Measurements from ENCODE around the gene STN1. TPM values are rescaled to one million over a fixed set of nuclear protein-coding genes. Genes with fewer than 3 reads are reported as not detected.

Gene STN1
- total RNA-seq, 1 donor from 2014 or later, result 57.1 TPM

DNA sequence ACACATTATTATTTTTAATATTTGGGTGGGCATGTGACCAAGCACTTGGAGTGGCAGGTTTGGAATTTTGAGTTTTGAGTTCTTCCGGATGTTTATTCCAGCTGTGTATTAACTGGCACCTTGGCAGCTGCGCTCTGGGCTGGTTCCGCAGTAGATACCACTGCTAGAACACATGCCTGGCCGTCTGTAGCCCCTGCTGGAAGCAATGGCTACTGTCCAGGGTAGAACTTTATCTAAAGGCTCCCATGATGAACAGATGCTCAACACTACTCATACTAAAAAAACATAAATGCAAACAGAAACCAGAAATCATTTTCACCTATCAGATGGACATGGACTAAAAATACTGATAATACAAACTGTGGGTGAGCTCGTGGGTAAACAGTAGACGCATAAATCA, 43.3 kb downstream of the STN1 start:
- Mint-ChIP-seq H3K36me3 (ENCODE audit: unreplicated experiment) (peaks cover 5% of the 10 kb centered on the region), H3K4me1 (ENCODE audit: low read depth, unreplicated experiment) (peaks cover 27% of the 10 kb centered on the region), H3K27me3 (ENCODE audit: unreplicated experiment) (peaks cover 8% of the 10 kb centered on the region), H3K4me3 (ENCODE audit: unreplicated experiment) (no peak overlapping the region), H3K9me3 (ENCODE audit: unreplicated experiment) (no peaks in the 10 kb centered on the region), H3K27ac (ENCODE audit: unreplicated experiment) (no peak overlapping the region)
- TF ChIP-seq, protein P1, sequence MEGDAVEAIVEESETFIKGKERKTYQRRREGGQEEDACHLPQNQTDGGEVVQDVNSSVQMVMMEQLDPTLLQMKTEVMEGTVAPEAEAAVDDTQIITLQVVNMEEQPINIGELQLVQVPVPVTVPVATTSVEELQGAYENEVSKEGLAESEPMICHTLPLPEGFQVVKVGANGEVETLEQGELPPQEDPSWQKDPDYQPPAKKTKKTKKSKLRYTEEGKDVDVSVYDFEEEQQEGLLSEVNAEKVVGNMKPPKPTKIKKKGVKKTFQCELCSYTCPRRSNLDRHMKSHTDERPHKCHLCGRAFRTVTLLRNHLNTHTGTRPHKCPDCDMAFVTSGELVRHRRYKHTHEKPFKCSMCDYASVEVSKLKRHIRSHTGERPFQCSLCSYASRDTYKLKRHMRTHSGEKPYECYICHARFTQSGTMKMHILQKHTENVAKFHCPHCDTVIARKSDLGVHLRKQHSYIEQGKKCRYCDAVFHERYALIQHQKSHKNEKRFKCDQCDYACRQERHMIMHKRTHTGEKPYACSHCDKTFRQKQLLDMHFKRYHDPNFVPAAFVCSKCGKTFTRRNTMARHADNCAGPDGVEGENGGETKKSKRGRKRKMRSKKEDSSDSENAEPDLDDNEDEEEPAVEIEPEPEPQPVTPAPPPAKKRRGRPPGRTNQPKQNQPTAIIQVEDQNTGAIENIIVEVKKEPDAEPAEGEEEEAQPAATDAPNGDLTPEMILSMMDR (IDR thresholded peaks at IDR 0.05; ENCODE audit: partially characterized antibody, unreplicated experiment), result no peak
- no peak for DNase-seq

DNA sequence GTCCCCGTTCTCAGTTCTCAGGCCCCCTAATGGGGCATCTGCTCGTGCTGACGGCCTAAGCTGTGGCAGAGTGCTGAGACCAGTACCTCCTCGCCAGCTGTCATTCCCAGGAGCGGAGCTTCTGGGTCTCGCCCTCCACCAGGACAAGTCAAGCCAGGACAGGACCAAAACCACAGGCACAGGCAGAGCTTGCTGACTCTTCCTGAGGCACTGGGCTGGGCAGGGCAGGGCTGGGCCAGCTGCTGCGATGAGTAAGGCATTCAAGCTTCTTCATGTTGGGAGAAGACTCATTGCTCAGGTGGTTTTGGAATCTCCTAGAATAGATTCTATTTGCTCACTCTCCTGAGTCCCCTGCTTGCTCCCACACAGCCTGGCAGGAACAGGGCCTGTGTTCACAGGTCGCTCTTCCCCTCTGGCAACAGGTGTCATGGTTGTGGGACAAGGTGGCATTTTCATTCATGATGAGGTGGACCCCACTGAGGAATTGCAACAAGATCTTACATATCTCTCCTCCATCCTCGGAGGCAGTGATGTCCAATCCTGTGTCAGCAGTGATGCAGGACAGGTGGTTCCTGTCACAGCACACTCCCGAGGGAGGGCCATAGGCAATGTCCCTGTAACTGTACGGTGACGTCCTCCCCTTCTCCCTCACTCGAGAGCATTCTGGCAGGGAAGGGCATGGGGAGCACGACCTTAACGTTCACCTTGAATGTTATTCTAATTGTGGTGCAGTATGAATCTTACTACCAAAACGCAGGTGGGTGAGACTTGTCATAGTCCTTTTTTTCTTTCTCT, 45.6 kb downstream of the STN1 start:
- Mint-ChIP-seq H3K9me3 (ENCODE audit: unreplicated experiment) (no peaks in the 10 kb centered on the region), H3K4me3 (ENCODE audit: unreplicated experiment) (peak overlapping the region; percentile 23), H3K27ac (ENCODE audit: unreplicated experiment) (no peak overlapping the region), H3K4me1 (ENCODE audit: low read depth, unreplicated experiment) (peaks cover 27% of the 10 kb centered on the region), H3K27me3 (ENCODE audit: unreplicated experiment) (peaks cover 8% of the 10 kb centered on the region), H3K36me3 (ENCODE audit: unreplicated experiment) (no peaks in the 10 kb centered on the region)
- TF ChIP-seq, protein P1 (IDR thresholded peaks at IDR 0.05; ENCODE audit: partially characterized antibody, unreplicated experiment), result no peak
- no peak for DNase-seq

DNA sequence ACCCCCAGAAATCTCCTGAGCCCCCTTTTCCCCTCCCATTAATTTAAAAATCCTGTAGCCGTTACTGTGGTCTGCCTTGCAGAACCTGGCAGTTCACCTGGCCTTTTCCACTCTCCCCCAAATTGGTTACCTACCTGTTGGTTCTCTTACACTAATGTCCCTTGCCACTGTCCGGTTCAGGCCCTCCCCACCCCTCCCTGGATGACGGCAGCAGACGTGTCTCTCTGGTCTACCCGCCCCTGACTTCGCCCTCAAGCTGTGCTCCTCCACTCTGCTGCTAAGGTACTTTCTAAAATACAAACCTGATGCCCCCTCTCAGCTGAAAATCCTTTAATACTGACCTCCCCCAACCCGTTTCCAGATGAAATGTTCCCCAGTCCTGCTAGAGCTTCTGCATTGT, 47.0 kb downstream of the STN1 start:
- no peak for DNase-seq
- Mint-ChIP-seq H3K27me3 (ENCODE audit: unreplicated experiment) (peaks cover 8% of the 10 kb centered on the region), H3K9me3 (ENCODE audit: unreplicated experiment) (no peaks in the 10 kb centered on the region), H3K4me3 (ENCODE audit: unreplicated experiment) (no peak overlapping the region), H3K36me3 (ENCODE audit: unreplicated experiment) (no peaks in the 10 kb centered on the region), H3K27ac (ENCODE audit: unreplicated experiment) (no peak overlapping the region), H3K4me1 (ENCODE audit: low read depth, unreplicated experiment) (peaks cover 27% of the 10 kb centered on the region)
- TF ChIP-seq, protein P1 (IDR thresholded peaks at IDR 0.05; ENCODE audit: partially characterized antibody, unreplicated experiment), result no peak

DNA sequence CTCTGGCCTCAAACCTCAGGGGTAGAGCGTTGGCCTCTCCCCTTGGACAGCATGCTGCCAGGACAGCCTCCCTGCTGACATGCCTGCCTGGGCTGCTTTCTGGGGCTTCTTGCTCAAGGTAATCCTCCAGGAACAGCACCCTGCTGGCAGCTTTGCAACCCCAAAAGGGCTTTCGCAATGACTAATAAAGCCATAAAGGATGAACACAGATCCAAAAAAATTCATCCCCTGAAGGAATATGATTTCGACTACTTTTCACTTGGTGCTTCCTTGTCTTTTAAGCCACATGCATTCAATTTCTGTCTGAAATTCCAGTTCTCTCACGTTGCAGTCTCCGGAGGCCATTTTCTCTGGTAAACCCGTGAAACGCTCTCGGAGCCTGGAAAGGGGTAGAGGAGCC, 47.5 kb downstream of the STN1 start:
- DNase-seq, result no peak
- Mint-ChIP-seq H3K36me3 (ENCODE audit: unreplicated experiment) (peaks cover 1% of the 10 kb centered on the region), H3K27me3 (ENCODE audit: unreplicated experiment) (peaks cover 8% of the 10 kb centered on the region), H3K4me3 (ENCODE audit: unreplicated experiment) (no peak overlapping the region), H3K27ac (ENCODE audit: unreplicated experiment) (no peak overlapping the region), H3K4me1 (ENCODE audit: low read depth, unreplicated experiment) (peaks cover 27% of the 10 kb centered on the region), H3K9me3 (ENCODE audit: unreplicated experiment) (no peaks in the 10 kb centered on the region)
- TF ChIP-seq, protein P1 (IDR thresholded peaks at IDR 0.05; ENCODE audit: partially characterized antibody, unreplicated experiment), result no peak

DNA sequence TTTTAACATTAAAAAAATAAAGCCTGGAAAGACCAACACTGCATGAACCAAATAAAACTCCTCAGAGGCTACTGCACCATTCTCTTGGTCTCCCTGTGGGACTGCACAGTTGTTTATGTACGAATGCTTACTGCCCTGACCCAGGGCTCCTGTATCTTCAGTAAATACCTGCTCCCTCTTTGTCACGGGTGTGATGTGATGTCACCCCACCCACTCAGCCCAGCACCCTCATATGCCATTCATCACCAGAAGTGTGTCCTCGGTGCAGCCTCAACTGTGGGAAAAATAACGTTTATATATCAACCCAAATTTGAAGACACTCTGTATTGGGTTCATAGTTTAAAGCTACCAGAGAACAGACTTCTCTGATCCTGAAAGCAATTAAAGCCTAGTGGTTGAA, 48.6 kb downstream of the STN1 start:
- peaks cover 21% of the 10 kb centered on the region for H3K4me1 Mint-ChIP-seq (ENCODE audit: low read depth, unreplicated experiment)
- TF ChIP-seq, protein P1 (IDR thresholded peaks at IDR 0.05; ENCODE audit: partially characterized antibody, unreplicated experiment), result no peak
- H3K27ac Mint-ChIP-seq (ENCODE audit: unreplicated experiment), result no peak overlapping the region
- peaks cover 8% of the 10 kb centered on the region for H3K27me3 Mint-ChIP-seq (ENCODE audit: unreplicated experiment)
- no peak for DNase-seq
- peaks cover 9% of the 10 kb centered on the region for H3K36me3 Mint-ChIP-seq (ENCODE audit: unreplicated experiment)
- H3K4me3 Mint-ChIP-seq (ENCODE audit: unreplicated experiment), result no peak overlapping the region
- no peaks in the 10 kb centered on the region for H3K9me3 Mint-ChIP-seq (ENCODE audit: unreplicated experiment)

Measured in glutamatergic neuron (in vitro differentiated cells).